Epithelial cell of esophagus (primary cell): ENCODE results near the gene KIF1A.
"Not testable (repeated sequence)": the region's sequence is repeated elsewhere in the genome, so short reads cannot be mapped to it uniquely, and the experiment has no call there.

Experiments used
- DNase-seq: peaks from one replicate; pipeline ENCODE4 v3.0.0; 2010; ENCODE audit warnings: low read depth
- H3K4me3 ChIP-seq: 2 replicates; pipeline ENCODE4 v1.5.1; 2011; ENCODE audit warnings: mild to moderate bottlenecking, low read length, control low read depth
- TF ChIP-seq, protein P1 (sequence below): IDR thresholded peaks from 2 replicates; pipeline ENCODE4 v1.5.1; 2011; ENCODE audit warnings: low read depth, mild to moderate bottlenecking, low read length, control low read depth, inconsistent platforms; ENCODE audit not compliant: insufficient read depth; ENCODE audit errors: missing control alignments

The KIF1A gene

DNA sequence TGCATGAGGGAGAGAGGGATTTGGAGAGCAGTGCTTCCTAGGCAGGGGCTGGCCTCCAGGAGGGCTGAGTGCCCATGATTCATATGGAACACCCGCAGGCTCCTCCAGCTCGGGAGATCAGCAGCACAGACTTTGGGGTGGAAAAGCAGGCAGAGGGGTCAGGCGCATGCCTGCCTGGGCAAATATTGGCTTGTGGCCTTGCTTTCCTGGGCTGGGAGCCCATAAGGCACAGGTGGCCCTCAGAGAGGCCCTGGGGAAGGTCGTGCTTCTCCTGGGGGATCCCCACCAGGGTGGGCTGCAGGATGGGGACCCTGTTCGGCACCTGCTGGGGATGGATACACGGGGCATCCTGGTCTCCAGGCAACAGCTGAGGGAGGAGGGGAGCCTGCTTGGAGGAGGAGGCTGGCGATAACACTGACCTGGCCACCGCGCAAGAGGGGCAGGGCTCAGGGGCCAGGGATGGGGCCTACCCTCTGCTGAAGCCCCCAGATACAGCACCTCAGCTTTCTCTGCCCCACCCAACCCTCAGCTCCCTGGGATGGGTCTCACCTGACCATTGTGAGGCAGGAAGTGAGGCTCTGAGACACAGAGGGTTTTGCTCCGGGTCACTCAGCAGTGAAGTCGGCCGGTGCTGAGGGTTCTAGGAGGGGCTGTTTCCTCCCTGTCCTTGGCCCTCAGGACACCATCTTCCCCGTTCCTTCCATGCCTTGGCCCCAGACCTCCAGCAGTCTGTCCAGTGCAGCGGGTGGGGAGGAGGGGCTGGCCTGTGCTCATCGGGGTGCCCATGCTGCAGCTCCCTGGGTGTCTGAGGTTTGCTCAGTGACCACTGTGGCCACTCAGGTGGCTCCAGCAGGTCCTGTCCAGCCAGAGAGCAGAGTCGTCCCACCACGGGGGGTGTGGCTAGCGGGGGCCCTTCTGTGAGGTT is 116.3 kb downstream of the KIF1A start:
- TF ChIP-seq, protein P1, sequence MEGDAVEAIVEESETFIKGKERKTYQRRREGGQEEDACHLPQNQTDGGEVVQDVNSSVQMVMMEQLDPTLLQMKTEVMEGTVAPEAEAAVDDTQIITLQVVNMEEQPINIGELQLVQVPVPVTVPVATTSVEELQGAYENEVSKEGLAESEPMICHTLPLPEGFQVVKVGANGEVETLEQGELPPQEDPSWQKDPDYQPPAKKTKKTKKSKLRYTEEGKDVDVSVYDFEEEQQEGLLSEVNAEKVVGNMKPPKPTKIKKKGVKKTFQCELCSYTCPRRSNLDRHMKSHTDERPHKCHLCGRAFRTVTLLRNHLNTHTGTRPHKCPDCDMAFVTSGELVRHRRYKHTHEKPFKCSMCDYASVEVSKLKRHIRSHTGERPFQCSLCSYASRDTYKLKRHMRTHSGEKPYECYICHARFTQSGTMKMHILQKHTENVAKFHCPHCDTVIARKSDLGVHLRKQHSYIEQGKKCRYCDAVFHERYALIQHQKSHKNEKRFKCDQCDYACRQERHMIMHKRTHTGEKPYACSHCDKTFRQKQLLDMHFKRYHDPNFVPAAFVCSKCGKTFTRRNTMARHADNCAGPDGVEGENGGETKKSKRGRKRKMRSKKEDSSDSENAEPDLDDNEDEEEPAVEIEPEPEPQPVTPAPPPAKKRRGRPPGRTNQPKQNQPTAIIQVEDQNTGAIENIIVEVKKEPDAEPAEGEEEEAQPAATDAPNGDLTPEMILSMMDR: no peak
- H3K4me3 ChIP-seq: no peak overlapping the region
- DNase-seq: no peak

DNA sequence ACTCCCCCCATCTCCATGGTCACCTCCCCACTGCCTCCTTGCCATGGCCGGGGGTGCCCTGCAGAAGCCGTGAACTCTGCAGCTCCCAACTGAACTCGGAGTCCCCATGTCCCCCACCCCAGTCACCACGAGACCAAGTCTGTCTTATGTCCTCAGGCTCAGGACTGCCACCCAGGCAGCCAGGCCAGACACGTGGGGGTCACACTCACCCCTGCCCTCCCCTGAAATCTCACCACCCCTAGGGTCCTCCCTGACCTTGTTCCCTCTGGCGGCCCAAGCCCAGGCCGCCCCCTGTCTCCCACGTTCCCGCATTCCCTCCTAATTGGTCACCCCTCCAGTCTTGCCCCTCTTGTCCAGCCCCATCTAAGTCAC is 117.4 kb downstream of the KIF1A start:
- TF ChIP-seq, protein P1: no peak
- no peak overlapping the region for H3K4me3 ChIP-seq
- DNase-seq: no peak

GRCh38 chr2:240701736-240702639 is 118.0 kb downstream of the KIF1A start:
- no peak for DNase-seq
- H3K4me3 ChIP-seq: no peak overlapping the region
- TF ChIP-seq, protein P1: no peak

GRCh38 chr2:240701091-240701735 is 118.8 kb downstream of the KIF1A start:
- H3K4me3 ChIP-seq: no peak overlapping the region
- TF ChIP-seq, protein P1: no peak
- no peak for DNase-seq

DNA sequence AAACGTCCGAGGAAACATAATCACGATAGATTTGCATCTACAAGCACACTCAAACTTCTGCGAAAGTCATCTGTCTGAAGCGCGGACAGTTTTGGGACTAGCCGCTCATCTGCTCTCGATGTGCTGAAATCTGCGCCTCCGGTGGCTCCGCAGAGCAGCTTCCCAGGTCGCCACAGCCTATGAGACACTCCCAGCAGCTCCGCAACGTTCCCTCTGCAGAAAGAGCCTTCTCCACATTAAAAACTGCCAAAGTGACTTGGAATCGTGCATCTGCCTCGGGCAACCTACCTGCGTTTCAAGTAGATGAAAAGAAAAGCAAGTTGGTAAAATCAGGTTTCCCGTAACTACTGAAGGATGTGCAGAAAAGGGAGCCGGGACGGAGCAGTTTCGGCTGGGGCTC is 119.4 kb downstream of the KIF1A start:
- DNase-seq, H3K4me3 ChIP-seq: not testable (repeated sequence)

GRCh38 chr2:240699835-240700234 is 120.2 kb downstream of the KIF1A start:
- not testable (repeated sequence) for H3K4me3 ChIP-seq, DNase-seq

DNA sequence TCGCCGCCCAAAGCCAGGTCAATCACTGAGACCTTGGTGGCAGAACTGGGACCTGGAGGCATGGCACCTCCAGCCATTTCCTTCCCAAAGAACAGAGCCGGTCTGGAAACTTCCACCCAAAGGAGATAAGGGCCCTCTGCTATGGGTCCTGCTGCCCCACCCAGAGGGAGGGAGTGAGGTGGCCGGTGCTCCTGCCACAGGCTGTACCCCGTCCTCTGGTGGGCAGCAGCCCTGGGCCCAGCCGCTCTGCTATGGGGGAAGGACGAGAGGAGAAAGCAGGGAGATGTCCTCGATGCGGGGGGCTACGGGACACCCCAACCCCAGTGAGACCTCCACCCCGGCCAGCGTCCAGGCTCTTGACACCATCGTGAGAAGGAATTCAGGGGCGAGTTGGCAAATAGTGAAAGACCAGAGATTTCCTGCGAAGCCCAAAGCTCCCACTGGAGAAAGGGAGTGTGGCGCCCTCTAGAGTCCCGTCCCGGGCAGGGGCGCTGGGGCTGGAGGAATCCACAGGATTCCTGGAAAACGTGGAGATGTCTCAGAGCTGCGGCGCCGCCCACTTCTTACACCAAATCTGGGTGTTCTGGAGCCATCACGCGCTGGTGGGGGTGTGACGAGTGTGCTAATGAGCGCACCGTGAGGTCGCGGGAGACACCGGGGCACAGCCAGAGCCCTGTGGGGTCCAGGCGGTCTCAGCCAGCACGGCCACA is 121.0 kb downstream of the KIF1A start:
- DNase-seq, H3K4me3 ChIP-seq: not testable (repeated sequence)

- H3K4me3 ChIP-seq, DNase-seq: not testable (repeated sequence)
Observed at GRCh38 chr2:240696469-240696868, 123.5 kb downstream of the KIF1A start.

GRCh38 chr2:240695593-240695992 is 124.4 kb downstream of the KIF1A start:
- not testable (repeated sequence) for H3K4me3 ChIP-seq, DNase-seq

- not testable (repeated sequence) for H3K4me3 ChIP-seq, DNase-seq
Observed at GRCh38 chr2:240694304-240694703, 125.7 kb downstream of the KIF1A start.

DNA sequence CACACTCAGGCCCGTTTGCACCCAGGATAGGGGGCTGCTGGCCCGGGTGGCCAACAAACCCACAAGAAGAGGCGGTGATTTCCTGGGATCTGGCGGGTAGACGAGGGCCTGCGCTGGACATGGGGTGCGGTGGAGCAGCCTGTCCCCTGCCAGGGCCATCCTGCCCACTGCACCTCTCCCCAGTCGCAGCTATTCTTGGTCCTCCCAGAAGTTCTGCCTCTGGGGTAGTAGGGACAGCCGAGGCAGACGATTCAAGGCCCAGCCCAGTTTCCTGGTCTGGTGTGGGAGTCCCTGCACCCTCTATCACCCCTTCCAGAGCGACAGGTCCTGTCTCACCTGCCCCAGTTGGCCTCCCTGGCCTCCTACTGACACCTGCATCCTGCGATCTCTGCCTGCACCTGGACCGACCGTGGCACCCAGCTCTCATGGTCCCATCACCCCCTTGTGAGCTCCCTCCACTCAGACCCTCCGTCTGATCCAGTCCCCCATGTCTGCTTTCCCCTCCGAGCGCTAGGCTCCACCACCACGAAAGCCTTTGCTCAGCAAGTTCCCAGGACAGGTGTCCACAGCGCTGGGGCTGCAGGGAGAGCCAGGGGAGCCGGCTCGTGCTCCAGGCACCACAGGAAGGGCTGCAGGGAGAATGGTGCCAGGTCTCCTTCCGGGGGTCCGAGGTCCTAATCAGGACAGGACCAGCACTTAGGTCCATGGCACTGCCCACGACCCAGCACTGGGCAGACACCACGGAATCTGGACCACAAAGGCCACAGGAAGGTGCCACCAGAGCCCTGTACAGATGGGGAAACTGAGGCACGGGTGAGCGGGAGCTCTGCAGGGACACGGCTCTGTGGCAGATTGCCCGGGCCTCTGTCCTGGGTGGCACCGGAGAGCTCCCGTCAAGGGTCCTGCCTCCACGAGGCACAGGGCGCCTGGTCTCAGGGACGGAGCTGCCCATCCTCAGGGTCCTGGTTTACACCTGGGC is 127.1 kb downstream of the KIF1A start:
- DNase-seq, H3K4me3 ChIP-seq: not testable (repeated sequence)
